Transverse colon (tissue), 4 donors: ENCODE measurements around the gene FAM118A.

Experiments
- CTCF ChIP-seq, 5 experiments: fragments of 200-600 bp in 3 of 5; fragments of 450-650 bp in 2 of 5; sonication (generic) in 3 of 5; IDR thresholded peaks; 1 replicate in 2 of 5; 2 replicates in 3 of 5; pipeline ENCODE4 v1.5.1; 2016 to 2017; ENCODE audit warnings: antibody characterized with exemption in 5 of 5, inconsistent platforms in 3 of 5, mild to moderate bottlenecking in 2 of 5, moderate library complexity in 1 of 5
- POLR2AphosphoS5 ChIP-seq, 3 donors: sonication (generic); formaldehyde crosslinking; IDR thresholded peaks; one replicate each; pipeline ENCODE4 v1.6.1; 2016; ENCODE audit warnings: antibody characterized with exemption in 3 of 3

DNA sequence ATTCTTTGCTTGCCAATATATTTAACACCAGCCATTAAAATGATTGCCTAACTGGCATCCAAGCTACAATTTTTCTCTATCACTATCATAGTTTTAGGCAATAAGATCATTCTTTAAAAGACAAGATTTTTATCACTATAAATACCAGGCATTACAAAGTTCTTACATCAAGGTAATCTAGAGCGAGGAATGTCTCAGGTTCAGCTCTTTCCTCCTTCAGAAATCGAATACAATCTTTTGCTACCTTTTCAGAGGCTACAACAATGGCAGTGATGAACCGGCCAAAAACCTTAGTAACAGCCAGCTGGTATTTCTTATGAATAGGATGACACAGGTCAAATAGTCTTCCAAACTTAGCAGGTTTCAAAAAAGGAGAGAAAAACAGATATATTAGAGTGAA, 79.8 kb downstream of the FAM118A start:
- TF ChIP-seq POLR2AphosphoS5 (IDR thresholded peaks at IDR 0.05) (no peak), CTCF (IDR thresholded peaks at IDR 0.05) (no peak)
